CD4-positive, alpha-beta memory T cell (primary cell): ENCODE data around the gene KANSL1. TPM values are rescaled to one million over a fixed set of nuclear protein-coding genes. Genes with fewer than 3 reads are reported as not detected.
"Not testable (repeated sequence)": the region's sequence is repeated elsewhere in the genome, so short reads cannot be mapped to it uniquely, and the experiment has no call there.

Experiments used
- CTCF ChIA-PET: fragments of 350-600 bp; sonication (Branson Sonifier 250); formaldehyde crosslinking; loops from one replicate; lab custom pipeline; 2021; ENCODE audit warnings: inconsistent platforms; ENCODE audit not compliant: partially characterized antibody; lab: Charles Lee
- POLR2A ChIA-PET: fragments of 350-600 bp; sonication (Branson Sonifier 250); formaldehyde crosslinking; loops from one replicate; lab custom pipeline; 2021; ENCODE audit not compliant: partially characterized antibody; lab: Charles Lee
- DNase-seq, 5 donors: peaks; one replicate each; pipeline versions ENCODE4 v3.0.0 to v3.0.0-alpha.2; 2020 to 2022; ENCODE audit warnings: mixed read lengths in 1 of 5
- H3K27ac ChIP-seq: one replicate; pipeline ENCODE4 v1.7.0; 2013; ENCODE audit warnings: low read depth, low read length
- H3K27me3 ChIP-seq: 2 replicates; pipeline ENCODE4 v1.7.0; 2013; ENCODE audit warnings: mild to moderate bottlenecking, low read length, moderate library complexity; ENCODE audit not compliant: insufficient read depth
- H3K36me3 ChIP-seq: 2 replicates; pipeline ENCODE4 v1.7.0; 2013; ENCODE audit warnings: mild to moderate bottlenecking, low read length, moderate library complexity; ENCODE audit not compliant: insufficient read depth
- H3K4me1 ChIP-seq: 2 replicates; pipeline ENCODE4 v1.7.0; 2013; ENCODE audit warnings: mild to moderate bottlenecking, low read length, moderate library complexity; ENCODE audit not compliant: insufficient read depth
- H3K4me3 ChIP-seq, 2 donors: one replicate each; pipeline ENCODE4 v1.7.0; 2013; ENCODE audit warnings: low read length in 2 of 2, mild to moderate bottlenecking in 1 of 2
- H3K9me3 ChIP-seq, 2 donors: one replicate each; pipeline ENCODE4 v1.7.0; 2013; ENCODE audit warnings: low read length in 2 of 2, control low read depth in 1 of 2; ENCODE audit not compliant: control insufficient read depth in 1 of 2
- H3K27ac Mint-ChIP-seq, 7 donors: one replicate each; pipeline ENCODE4 v1.8.0; 2020 to 2021; ENCODE audit warnings: mixed read lengths in 7 of 7, mild to moderate bottlenecking in 6 of 7, inconsistent platforms in 3 of 7, moderate library complexity in 3 of 7
- H3K27me3 Mint-ChIP-seq, 2 donors: one replicate each; pipeline ENCODE4 v1.8.0; 2020 to 2021; ENCODE audit warnings: mixed read lengths in 2 of 2
- H3K36me3 Mint-ChIP-seq, 2 donors: one replicate each; pipeline ENCODE4 v1.8.0; 2020 to 2021; ENCODE audit warnings: mixed read lengths in 2 of 2, inconsistent platforms in 1 of 2, mild to moderate bottlenecking in 1 of 2
- H3K4me1 Mint-ChIP-seq, 4 donors: one replicate each; pipeline ENCODE4 v1.8.0; 2020 to 2021; ENCODE audit warnings: mixed read lengths in 4 of 4, mild to moderate bottlenecking in 1 of 4
- H3K4me3 Mint-ChIP-seq, 8 donors: one replicate each; pipeline ENCODE4 v1.8.0; 2020 to 2021; ENCODE audit warnings: mixed read lengths in 8 of 8, mild to moderate bottlenecking in 7 of 8, moderate library complexity in 6 of 8, inconsistent platforms in 3 of 8
- H3K9me3 Mint-ChIP-seq, 8 donors: one replicate each; pipeline ENCODE4 v1.8.0; 2020 to 2021; ENCODE audit warnings: mixed read lengths in 8 of 8, mild to moderate bottlenecking in 5 of 8, inconsistent platforms in 3 of 8, moderate library complexity in 1 of 8
- intact Hi-C: fragments of 100-400 bp; cut with micrococcal nuclease; formaldehyde crosslinking; loops from one replicate; pipeline ENCODE4 v1.15.1; 2023
- polyA plus RNA-seq, 2 donors: library from polyadenylated mRNA; unstranded; fragments of 300-500 nt; fragmentation: Illumina TruSeq; gene quantifications; one replicate each; pipeline ENCODE4 v1.2.3, GENCODE V29; 2021
- total RNA-seq, 2 experiments: library from RNA; stranded (reverse); gene quantifications; one replicate each; pipeline ENCODE4 v1.2.3, GENCODE V29; 2021

The KANSL1 gene
- total and polyA plus RNA-seq, 4 experiments from 2014 or later, result 6.7 to 206 (median 107) TPM

DNA sequence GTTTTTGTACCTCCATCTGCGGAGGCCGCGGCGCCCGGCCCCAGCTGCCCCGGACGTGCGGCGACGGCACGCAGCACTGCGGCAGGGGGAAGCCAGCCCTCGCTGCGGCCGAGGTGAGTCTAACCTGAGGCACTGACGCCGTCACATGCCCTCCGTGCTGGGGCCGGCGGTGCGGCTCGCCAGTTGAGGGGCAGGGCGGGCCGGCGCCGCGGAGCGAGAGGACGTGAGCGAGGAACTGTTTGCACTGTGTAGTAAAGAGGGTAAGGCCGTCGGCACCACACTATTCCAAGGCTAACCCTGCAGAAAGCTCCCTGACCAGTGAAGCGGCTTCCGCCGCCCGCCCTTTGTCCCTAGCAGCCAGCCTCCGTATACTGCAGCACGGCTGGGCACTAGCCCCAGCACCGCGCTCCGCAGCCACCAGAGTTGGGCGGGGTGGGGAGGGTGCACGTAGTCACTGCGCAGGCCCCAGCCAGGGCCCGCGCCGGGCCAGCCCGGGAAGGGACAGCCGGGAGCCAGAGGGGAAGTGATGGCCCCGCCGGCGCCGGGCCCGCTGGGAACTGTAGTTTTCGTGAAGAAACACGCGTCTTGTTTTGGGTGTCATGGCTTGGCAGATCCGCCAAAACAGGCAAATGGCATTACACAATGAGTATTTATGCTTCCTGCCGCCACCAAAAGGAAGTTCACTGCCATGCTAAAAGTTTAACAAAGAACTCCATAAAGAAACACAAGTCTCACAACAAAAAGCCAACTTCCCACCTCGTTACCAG is 580 bp upstream of the KANSL1 start:
- POLR2A ChIA-PET, result interaction anchor here (0.6 to 3.6 kb wide), 38 partner anchors 8 to 1457 kb away, joined by 3 to 76 read pairs (median 5); partner anchors contain the start of gene NMT1
- Mint-ChIP-seq H3K27me3 (no peaks in the 10 kb centered on the region), H3K4me1 (peaks cover 35 to 80% (median 55%) of the 10 kb centered on the region in 4 donors), H3K9me3 (no peaks in the 10 kb centered on the region), H3K36me3 (peaks cover 7 to 39% of the 10 kb centered on the region in 2 donors), H3K27ac (peak overlapping the region; percentile 88 to 99 (median 98)), H3K4me3 (peak overlapping the region; percentile 74 to 89 (median 86))
- H3K27ac ChIP-seq, result peak overlapping the region; percentile 94
- DNase-seq, result peak; percentile 89 to 97 (median 94)
- no peaks in the 10 kb centered on the region for H3K27me3 ChIP-seq
- H3K9me3 ChIP-seq, result no peaks in the 10 kb centered on the region
- intact Hi-C loops, result loop anchor here (1.0 to 5.0 kb wide), 6 partner anchors 19 to 967 kb away; no protein-coding TSS in a partner anchor
- peak overlapping the region; percentile 40 to 93 for H3K4me3 ChIP-seq
- CTCF ChIA-PET, result interaction anchor here (0.8 to 2.7 kb wide), 14 partner anchors 10 to 192 kb away, joined by 3 to 70 read pairs (median 6); no protein-coding TSS in a partner anchor
- no peaks in the 10 kb centered on the region for H3K36me3 ChIP-seq
- peaks cover 65% of the 10 kb centered on the region for H3K4me1 ChIP-seq

DNA sequence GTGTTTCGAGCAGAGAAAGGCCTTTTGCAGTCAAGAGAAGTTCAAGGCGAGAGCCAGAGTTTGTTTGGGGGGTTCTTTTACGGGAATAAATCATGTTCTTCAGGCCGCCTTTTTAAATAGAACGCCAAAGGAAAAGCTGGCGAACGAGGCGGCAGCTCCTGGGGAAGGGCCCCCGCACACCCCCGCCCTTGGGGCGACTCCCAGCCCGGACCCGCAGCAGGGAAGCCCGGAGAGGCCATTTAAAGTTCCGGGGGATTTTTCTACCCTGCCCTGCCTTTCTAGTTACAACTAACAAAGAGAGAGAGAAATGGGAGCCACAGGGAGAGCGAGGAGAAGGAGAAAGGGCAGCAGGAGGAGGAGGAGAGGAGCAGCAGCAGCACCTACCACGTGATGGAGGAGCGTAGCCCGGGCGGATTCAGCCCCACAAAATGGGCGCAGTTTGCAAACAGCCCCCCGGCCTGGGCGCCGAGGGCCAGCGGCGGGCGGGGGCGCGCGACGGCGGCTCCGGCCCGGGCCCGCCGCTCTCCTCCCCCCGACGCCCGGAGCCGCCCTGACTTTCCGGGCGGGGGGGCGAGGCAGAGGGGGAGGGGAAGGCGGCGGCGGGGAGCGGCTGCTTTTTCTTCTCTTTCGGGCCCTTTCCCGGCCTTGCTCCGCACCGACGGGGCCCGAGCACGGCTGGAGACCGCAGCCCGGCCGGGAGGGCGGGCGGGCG is 634 bp downstream of the KANSL1 start:
- Mint-ChIP-seq H3K27me3 (no peaks in the 10 kb centered on the region), H3K36me3 (peaks cover 7 to 41% of the 10 kb centered on the region in 2 donors), H3K4me3 (peak overlapping the region; percentile 93 to 100 (median 97)), H3K4me1 (peaks cover 39 to 83% (median 60%) of the 10 kb centered on the region in 4 donors), H3K9me3 (no peaks in the 10 kb centered on the region), H3K27ac (peak overlapping the region; percentile 88 to 98 (median 97))
- Histone ChIP-seq H3K4me1 (peaks cover 72% of the 10 kb centered on the region), H3K4me3 (peak overlapping the region; percentile 94 to 95), H3K9me3 (no peaks in the 10 kb centered on the region), H3K27me3 (no peaks in the 10 kb centered on the region), H3K36me3 (no peaks in the 10 kb centered on the region), H3K27ac (peak overlapping the region; percentile 78)
- intact Hi-C loops, result loop anchor here (1.0 to 5.0 kb wide), 4 partner anchors 10 to 965 kb away; no protein-coding TSS in a partner anchor
- ChIA-PET CTCF (interaction anchor here (0.6 to 2.7 kb wide), 28 partner anchors 8 to 191 kb away, joined by 3 to 70 read pairs (median 5); no protein-coding TSS in a partner anchor), POLR2A (interaction anchor here (0.6 to 3.6 kb wide), 44 partner anchors 8 to 1458 kb away, joined by 3 to 76 read pairs (median 5); partner anchors contain the start of gene NMT1)
- DNase-seq, result peak; percentile 55 to 74 (median 61)

DNA sequence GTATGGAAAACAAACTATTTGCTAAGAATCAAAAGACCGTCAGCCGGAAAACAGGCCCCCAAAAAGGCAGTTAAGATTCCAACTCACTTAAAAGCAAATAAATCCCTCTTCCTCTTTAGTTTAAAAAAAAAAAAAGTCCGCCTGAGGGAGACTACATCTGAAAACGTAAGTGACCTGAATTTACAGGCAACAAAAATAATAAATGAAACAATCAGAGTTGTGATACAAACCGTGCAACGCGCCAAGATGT is 1.1 kb downstream of the KANSL1 start:
- no peak for DNase-seq
- Mint-ChIP-seq H3K36me3 (peaks cover 6 to 39% of the 10 kb centered on the region in 2 donors), H3K27me3 (no peaks in the 10 kb centered on the region), H3K4me3 (peak overlapping the region; percentile 93 to 100 (median 97)), H3K9me3 (no peaks in the 10 kb centered on the region), H3K27ac (peak overlapping the region; percentile 88 to 98 (median 97)), H3K4me1 (peaks cover 38 to 83% (median 60%) of the 10 kb centered on the region in 4 donors)
- H3K9me3 ChIP-seq, result no peaks in the 10 kb centered on the region
- CTCF ChIA-PET, result interaction anchor here (1.1 kb wide), 1 partner anchor 22 kb away, joined by 6 read pairs; no protein-coding TSS in a partner anchor
- H3K27ac ChIP-seq, result peak overlapping the region; percentile 78
- intact Hi-C loops, result loop anchor here (1.0 to 5.0 kb wide), 4 partner anchors 10 to 965 kb away; no protein-coding TSS in a partner anchor
- H3K36me3 ChIP-seq, result no peaks in the 10 kb centered on the region
- H3K4me3 ChIP-seq, result peak overlapping the region; percentile 94 to 95
- POLR2A ChIA-PET, result interaction anchor here (0.7 to 3.6 kb wide), 13 partner anchors 10 to 172 kb away, joined by 3 to 76 read pairs (median 9); no protein-coding TSS in a partner anchor
- no peaks in the 10 kb centered on the region for H3K27me3 ChIP-seq
- H3K4me1 ChIP-seq, result peaks cover 72% of the 10 kb centered on the region

DNA sequence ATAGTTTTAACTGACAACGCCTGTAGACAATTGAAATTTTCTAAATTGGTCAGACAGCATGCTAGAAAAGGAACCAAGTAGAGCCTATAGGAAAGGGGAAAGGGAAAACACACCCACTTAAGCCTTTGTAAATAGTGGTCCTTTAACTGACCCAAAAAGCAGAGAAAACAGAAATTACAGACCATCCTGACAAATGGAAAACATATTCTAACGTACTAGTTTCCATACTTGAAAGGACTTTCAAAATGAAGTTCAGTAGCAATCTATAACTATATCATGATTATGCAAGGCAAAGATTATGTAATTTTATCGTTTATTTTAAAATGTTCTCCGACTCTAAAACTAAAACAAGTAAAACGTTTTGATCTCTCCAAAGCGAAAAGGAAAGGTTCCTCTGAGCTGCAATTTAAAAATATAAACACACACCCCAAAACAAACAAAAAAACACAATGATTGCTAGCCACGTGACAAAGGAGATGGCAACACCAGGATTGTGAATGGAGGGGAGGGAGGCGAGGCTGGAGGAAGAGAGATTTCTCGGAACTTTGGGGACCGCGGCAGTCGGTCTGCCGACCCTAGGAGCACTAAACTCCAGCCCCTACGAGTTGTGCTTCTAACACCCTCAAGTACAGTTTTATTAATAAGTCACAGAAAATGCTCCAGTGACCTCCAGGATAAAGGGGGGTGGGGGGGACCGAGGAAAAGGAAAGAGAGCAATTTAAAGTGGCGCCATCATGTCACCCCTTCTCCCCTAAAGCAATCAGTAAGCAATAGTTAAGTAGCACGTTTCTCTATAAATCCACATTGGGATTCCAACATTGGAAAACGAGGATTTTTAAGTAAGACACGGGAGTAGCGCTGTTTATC is 1.7 kb downstream of the KANSL1 start:
- Mint-ChIP-seq H3K27me3 (no peaks in the 10 kb centered on the region), H3K27ac (peak overlapping the region; percentile 88 to 98 (median 97)), H3K9me3 (no peaks in the 10 kb centered on the region), H3K4me3 (peak overlapping the region; percentile 93 to 100 (median 97)), H3K36me3 (peaks cover 4 to 41% of the 10 kb centered on the region in 2 donors), H3K4me1 (peaks cover 39 to 83% (median 62%) of the 10 kb centered on the region in 4 donors)
- H3K9me3 ChIP-seq, result no peaks in the 10 kb centered on the region
- intact Hi-C loops, result loop anchor here (1.0 to 5.0 kb wide), 5 partner anchors 9 to 964 kb away; no protein-coding TSS in a partner anchor
- peak overlapping the region; percentile 94 to 95 for H3K4me3 ChIP-seq
- peaks cover 72% of the 10 kb centered on the region for H3K4me1 ChIP-seq
- peak overlapping the region; percentile 78 for H3K27ac ChIP-seq
- H3K27me3 ChIP-seq, result no peaks in the 10 kb centered on the region
- peak in 2 of 5 donors; percentile 20 to 54 for DNase-seq
- POLR2A ChIA-PET, result interaction anchor here (0.7 to 3.6 kb wide), 12 partner anchors 10 to 171 kb away, joined by 3 to 76 read pairs (median 9); no protein-coding TSS in a partner anchor
- H3K36me3 ChIP-seq, result no peaks in the 10 kb centered on the region
- CTCF ChIA-PET, result no interaction called here

DNA sequence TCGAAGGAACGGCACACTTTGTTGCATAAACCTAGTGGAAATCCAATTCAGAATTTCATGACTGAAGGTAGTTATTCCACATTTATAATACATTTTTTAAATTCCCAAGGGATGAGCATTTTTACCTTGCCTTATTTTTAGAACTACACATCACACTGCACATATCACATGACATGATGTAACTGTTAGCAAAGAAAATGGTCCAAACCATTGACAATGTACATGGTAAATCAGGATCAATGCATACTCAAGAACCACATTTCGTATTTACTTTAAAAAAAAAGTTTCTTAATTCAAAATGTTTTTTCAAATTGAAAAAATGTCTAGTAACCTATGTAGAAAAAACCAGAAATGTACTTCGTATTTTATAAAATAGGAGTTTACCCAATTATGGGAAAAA is 2.5 kb downstream of the KANSL1 start:
- POLR2A ChIA-PET, result no interaction called here
- Mint-ChIP-seq H3K4me1 (peaks cover 37 to 80% (median 63%) of the 10 kb centered on the region in 4 donors), H3K4me3 (peak overlapping the region; percentile 93 to 100 (median 97)), H3K36me3 (peaks cover 4 to 41% of the 10 kb centered on the region in 2 donors), H3K27me3 (no peaks in the 10 kb centered on the region), H3K9me3 (no peaks in the 10 kb centered on the region), H3K27ac (peak overlapping the region in 6 of 7 donors; percentile 25 to 98 (median 86))
- Histone ChIP-seq H3K36me3 (no peaks in the 10 kb centered on the region), H3K4me1 (peaks cover 72% of the 10 kb centered on the region), H3K9me3 (no peaks in the 10 kb centered on the region), H3K27ac (peak overlapping the region; percentile 78), H3K4me3 (peak overlapping the region; percentile 94 to 95), H3K27me3 (no peaks in the 10 kb centered on the region)
- intact Hi-C loops, result loop anchor here (2.0 to 5.0 kb wide), 3 partner anchors 18 to 963 kb away; no protein-coding TSS in a partner anchor
- CTCF ChIA-PET, result no interaction called here
- DNase-seq, result no peak

DNA sequence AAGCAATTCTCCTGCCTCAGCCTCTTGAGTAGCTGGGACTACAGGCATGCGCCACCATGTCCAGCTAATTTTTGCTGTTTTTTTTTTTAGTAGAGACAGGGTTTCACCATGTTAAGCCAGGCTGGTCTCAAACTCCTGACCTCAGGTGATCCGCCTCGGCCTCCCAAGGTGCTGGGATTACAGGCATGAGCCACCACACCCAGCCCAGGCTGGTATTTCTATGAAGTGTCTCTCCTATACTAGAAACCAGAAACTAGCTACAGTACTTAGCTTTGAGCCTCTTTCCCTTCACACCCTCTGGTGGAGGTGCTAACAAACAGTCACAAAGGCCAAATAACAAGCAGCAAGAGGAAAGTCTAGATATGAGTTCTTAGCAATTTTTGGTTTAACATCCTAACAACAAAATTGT is 6.4 kb downstream of the KANSL1 start:
- peaks cover 95% of the 10 kb centered on the region for H3K4me1 ChIP-seq
- H3K27me3 Mint-ChIP-seq, H3K4me3 ChIP-seq, H3K36me3 ChIP-seq, H3K9me3 Mint-ChIP-seq, H3K27me3 ChIP-seq, H3K9me3 ChIP-seq, H3K27ac ChIP-seq, intact Hi-C loops: not testable (repeated sequence)
- DNase-seq, result peak; percentile 41 to 54 (median 48)
- Mint-ChIP-seq H3K27ac (peak overlapping the region; percentile 16 to 63 (median 55)), H3K4me1 (peaks cover 59 to 96% (median 85%) of the 10 kb centered on the region in 4 donors), H3K36me3 (peaks cover 0 to 26% of the 10 kb centered on the region in 2 donors), H3K4me3 (peak overlapping the region in 6 of 8 donors; percentile 28 to 97 (median 54))
- CTCF ChIA-PET, result interaction anchor here (0.8 to 6.0 kb wide), 18 partner anchors 9 to 185 kb away, joined by 3 to 41 read pairs (median 5); no protein-coding TSS in a partner anchor
- POLR2A ChIA-PET, result interaction anchor here (0.9 to 1.8 kb wide), 8 partner anchors 8 to 147 kb away, joined by 3 to 6 read pairs (median 4); no protein-coding TSS in a partner anchor
